ENCODE results near the gene KIT.

Gene KIT

DNA sequence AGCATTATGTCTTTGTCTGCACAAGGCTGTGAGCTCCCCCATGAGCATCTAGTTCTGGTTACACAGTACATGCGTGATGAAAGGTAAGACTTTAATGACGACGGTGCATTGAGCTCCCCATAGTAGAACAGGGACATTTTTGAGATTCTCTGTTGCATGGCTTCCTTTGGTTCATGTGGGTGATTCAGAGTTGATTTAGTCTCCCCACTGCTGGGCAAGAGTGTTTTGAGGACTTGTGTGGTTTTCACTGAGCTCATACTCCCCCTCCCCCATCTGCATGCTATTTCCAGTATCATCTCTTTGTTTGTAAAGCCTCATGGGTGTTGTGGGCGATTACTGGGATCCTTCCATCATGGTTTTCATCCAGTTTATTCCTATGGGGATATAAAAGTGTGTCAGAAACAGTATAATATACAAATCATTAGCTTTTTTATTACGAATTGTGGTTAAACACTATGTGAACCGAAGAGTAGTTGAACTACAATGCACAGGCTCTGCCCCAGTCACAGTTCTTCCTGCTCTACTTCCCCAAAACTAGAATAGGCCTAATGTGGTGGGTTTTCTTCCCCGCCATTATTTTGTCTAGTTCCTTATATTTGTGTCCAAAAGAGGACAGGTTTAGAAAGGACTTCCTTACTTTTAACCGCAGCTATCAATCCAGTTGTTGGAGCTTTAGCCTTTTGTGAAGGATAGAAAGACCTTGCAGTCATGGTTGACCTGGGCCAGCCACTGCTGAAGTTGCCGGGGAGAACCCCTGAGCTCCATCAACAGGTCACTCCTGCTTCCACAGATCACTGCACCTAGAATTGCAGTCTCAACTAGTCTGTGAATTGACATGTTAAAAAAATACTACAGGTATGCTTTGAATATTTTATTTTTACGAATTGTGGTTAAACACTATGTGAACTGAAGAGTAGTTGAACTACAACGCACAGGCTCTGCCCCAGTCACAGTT, 30.4 kb downstream of the KIT start:
- H3K27ac ChIP-seq: no peak overlapping the region
- no peak overlapping the region for H3K4me3 ChIP-seq

DNA sequence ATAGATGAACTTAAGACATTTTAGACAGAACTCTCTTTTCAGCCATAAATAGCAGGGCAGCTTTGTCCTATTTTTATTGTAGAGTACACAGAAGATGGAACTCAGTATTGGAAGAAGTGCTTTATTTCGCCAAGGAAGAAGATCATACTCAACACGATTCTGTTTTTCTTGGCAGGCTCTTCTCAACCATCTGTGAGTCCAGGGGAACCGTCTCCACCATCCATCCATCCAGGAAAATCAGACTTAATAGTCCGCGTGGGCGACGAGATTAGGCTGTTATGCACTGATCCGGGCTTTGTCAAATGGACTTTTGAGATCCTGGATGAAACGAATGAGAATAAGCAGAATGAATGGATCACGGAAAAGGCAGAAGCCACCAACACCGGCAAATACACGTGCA, 37.6 kb downstream of the KIT start:
- Histone ChIP-seq H3K4me3 (no peak overlapping the region), H3K27ac (no peak overlapping the region)

DNA sequence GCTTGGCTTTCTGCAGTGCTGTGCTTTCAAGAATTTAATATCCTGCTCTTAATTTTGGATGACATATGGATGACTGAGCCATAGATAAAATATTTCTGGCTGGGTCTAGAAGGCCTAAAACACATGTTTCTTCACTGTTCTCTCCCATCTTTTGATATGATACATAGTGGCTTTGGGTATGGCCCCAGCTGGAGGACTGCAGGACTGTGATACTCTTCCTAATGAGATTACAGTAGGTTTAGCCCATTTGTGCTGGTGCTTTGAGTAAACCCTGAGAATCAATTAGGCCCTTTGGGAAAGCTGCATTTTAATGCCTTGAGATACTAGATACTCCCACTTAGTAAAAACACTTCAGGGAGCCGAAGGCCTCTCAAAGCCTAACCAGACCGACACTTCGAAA, 38.0 kb downstream of the KIT start:
- H3K4me3 ChIP-seq: no peak overlapping the region
- no peak overlapping the region for H3K27ac ChIP-seq

DNA sequence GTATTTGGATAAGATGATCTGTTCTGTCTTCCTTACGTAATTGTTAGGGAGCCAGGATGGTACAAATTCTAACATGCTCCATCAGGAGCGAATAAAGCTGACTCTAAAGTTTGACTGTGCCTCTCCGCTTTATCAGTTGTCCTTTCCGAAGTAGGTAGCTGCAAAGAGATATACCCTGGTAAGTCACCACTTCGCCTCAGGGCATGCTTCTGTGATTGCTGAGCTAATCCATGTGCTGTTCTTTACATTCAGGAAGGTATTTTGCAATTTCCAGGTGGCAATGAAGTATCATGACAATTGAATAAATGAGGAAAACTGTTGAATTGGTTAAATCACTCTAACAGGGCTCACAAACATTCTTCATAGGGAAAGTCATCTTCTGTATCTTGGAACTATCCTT, 38.9 kb downstream of the KIT start:
- no peak overlapping the region for H3K4me3 ChIP-seq
- H3K27ac ChIP-seq: no peak overlapping the region

DNA sequence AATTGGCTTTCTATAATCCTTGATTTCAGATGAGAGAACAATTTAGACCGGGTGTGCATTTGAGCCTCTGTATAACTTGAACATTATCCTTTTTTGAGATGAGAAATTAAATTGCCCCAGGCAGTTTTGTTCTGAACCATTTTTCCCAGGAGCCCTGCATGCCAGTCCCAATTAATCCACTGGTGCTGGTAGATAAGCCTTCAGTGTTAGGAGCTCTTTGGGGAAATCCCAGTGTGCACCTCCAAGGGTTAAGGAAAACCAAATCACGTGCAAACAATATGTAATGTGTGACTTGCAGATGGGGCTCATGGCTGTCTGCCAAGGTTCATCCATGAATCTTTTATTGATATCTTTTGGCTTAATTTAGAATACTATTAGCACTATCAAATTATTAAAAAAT, 43.2 kb downstream of the KIT start:
- Histone ChIP-seq H3K4me3 (no peak overlapping the region), H3K27ac (no peak overlapping the region)

DNA sequence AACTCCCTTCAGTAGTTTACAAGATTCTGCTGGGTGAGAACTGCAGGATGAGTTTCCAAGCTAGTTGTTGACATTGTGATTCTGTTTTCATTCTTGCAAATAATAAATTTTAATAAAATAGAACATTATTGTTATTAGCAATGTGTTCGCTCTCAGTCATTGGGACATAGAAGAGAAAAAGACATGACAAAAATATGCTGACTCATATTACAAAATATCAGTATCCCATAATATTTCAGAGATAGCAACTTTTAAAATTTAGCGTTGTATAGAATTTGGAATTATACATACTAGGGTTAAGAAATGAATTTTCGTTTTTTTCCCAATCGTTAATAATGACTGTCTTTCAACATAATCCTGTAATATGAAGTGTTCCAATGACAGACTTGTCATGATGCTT, 45.4 kb downstream of the KIT start:
- H3K27ac ChIP-seq: no peak overlapping the region
- no peak overlapping the region for H3K4me3 ChIP-seq

DNA sequence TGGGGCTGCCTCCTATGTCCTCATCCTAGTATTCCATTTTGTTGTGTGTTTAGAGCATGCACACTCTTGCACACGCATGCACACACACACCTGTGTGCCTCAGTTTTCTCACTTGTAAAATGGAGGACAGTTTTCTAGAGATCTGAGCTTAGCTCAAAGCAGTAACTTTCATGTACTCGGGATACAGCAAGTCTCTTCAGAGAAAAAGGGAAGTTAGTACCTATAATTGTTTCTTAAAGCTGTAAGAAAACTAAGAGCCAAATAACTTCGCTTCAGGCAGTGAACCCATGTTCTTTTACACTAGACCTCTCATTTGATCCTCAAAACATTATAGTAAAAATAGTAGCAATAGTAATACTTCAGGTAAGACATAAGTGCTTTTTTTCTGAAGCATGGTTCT, 49.6 kb downstream of the KIT start:
- Histone ChIP-seq H3K27ac (no peak overlapping the region), H3K4me3 (no peak overlapping the region)

DNA sequence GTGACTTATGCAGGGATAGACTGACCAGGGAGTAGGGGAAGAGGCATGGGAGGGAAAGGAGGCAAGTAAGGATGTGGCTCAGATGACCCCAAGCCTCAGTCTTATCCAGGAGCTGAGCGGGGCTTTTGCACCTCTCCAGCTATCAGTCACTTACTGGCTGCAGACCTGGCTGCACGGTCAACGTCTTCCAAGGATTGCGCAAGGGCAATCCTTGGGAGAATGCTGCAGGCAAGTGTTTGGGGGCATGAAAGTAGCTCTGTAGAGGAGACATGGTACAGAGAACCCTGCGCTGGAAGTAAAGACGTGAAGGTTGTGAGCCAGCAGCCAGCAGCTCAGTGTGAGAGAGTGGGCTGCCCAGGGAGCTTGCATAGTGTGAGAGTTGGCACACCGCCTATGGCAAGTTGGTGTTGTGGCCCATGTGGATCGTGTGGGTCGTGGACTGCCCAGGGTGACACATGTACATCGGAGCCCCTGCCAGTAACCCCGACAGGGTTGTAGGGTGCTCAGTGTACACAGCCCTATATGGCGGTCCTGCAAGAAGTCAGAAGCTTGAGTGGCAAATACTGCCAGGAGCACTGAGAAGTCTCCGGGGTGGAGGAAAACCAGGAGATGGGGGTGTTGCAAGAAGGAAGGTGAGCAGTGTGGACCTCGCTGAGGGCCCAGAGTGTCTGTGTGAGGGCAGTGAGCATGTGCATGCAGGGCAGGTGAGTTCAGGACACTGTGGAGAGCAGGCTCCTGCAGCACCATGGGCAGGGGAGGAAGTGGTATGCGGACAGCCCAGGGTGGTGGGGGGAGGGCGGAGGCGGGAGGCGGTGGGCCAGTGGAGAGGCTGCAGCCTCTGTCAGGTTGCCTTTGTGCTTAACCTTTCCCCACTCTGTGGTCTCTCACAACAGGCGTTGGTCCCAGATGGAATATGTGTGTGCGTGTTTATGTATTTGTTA, 50.9 kb downstream of the KIT start:
- Histone ChIP-seq H3K4me3 (no peak overlapping the region), H3K27ac (peak overlapping the region in 1 of 21 experiments; percentile 31)

DNA sequence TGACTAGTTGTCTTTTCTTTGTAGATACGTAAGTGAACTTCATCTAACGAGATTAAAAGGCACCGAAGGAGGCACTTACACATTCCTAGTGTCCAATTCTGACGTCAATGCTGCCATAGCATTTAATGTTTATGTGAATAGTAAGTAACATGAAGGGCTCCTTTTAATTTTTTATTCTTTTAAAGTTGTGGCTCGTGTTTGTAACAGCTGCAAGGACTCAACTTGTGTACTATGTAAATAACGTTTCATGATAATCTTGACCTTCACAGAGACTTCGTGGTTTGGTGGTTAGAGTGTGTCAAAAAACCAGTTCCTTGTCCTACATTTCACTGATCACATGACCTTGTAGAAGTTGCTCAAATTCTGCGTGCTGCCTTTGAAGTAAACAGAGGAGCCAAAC, 51.6 kb downstream of the KIT start:
- no peak overlapping the region for H3K27ac ChIP-seq
- H3K4me3 ChIP-seq: no peak overlapping the region

DNA sequence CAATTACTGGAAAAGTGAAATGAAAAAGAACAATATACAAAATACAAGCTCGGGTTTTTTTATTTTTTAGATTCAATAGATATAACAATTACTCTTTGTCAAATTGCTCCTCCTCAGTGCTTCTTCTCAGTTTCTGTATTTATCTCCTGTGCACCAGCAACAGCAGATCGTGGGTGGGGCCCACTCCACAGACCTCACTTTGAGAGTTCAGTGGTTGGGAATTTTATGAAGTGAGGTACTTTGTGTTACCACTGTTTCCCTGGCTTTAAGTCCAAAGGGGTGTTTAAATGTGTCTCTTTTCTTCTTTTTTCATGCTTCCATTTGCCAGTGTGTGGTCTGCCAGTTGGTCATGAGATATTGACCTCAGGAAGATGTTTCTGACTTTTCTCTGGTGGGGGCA, 54.4 kb downstream of the KIT start:
- H3K27ac ChIP-seq: no peak overlapping the region
- H3K4me3 ChIP-seq: no peak overlapping the region

DNA sequence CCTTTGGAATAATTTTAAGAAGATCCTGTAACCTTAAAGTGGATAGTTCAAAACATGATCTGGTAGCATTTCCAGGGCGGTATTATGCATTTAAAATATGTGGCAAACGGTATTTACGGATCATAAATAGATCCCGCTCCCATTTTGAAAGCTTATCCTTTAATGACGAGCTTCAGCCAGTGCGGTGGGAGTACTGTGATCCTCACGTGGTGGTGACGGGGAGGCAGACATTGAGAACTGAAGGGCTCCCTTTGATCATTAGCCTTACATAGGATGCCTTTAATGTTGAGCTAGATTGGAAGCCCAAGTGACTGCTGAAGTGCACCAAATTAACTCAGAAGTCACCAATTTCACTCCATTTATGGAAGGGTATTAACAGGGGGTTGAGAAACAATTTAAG, 56.9 kb downstream of the KIT start:
- H3K27ac ChIP-seq: no peak overlapping the region
- no peak overlapping the region for H3K4me3 ChIP-seq

DNA sequence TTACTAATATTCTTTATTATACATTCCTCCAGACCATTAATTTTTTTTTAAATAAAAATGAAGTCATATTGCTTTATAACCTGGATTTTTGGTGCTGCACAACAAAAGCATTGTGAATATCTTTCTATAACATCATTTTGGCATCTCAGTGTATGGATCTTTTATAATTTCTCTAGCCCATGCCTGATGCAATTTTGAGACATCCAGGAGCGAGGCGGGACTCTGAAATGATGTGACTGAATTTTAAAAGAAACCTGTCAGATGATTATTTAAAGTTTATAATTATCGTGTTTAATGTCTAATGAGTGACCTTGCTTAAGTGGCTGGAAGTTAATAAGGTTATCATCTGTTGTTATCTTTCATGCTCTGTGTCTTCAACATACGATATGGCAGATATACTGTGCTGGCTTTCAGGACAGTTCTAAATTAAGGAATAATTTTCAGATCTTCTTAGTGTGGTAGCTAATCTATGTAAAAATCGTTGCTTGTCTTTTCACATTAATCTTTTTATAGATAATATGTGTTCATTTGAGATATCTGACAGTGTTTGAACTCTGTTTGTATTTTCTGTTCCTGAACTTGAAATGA, 58.8 kb downstream of the KIT start:
- H3K4me3 ChIP-seq: no peak overlapping the region

DNA sequence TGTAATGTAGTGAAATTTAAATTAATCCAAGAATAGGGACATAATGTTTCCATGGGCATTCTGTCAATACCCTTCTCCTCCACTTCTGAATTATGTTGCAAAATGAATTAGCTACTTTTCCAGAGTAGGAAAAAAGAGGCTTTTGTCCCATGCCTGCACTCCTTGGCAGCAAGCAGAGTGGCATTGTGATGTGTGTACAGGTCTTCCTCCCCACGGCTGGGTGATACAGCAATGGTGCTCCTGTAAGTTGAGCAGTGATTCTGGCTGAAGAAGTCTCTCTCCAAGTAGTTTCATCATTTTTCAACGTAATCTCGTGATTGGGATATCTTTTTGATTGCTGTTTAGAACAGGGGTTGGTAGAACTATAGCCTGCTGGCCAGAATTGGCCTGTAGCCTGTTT, 59.9 kb downstream of the KIT start:
- H3K4me3 ChIP-seq: no peak overlapping the region
- no peak overlapping the region for H3K27ac ChIP-seq

More for the DNA sequence above, 58.8 kb downstream of the KIT start:
- no peak overlapping the region for H3K27ac ChIP-seq

DNA sequence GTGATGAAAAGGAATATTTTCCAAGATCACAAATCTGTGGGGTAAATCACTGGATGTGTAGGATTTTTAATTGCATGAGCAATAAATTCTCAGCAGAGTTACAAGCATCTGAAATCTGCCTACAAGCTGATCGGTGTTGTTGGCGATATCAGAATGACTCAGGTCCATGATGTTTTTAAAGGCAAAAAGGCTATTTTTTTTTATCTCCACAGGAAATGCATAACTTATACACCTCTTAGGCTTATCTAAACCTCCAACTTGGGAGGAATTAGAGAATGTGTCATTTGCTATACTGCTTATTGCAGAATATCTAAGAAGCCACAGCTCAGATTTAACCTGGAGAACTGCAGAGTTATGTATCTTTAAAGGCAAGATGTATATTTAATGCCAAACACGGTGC, 61.6 kb downstream of the KIT start:
- Histone ChIP-seq H3K4me3 (no peak overlapping the region), H3K27ac (no peak overlapping the region)

DNA sequence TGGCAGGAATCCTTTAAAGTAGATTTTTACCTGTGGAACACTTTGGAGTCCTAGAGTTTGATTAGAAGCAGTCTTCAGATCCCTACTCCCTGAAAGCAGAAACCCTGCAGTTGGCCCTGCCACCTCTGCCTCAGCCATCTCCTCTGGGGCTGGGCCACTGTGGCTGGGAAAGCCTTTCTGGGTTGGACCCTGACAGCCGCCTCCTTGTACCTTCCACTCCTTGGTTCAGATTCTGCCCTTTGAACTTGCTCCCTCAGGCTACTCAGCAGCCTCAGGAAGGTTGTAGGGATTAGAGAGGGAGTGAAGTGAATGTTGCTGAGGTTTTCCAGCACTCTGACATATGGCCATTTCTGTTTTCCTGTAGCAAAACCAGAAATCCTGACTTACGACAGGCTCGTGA, 65.5 kb downstream of the KIT start:
- Histone ChIP-seq H3K27ac (no peak overlapping the region), H3K4me3 (no peak overlapping the region)

DNA sequence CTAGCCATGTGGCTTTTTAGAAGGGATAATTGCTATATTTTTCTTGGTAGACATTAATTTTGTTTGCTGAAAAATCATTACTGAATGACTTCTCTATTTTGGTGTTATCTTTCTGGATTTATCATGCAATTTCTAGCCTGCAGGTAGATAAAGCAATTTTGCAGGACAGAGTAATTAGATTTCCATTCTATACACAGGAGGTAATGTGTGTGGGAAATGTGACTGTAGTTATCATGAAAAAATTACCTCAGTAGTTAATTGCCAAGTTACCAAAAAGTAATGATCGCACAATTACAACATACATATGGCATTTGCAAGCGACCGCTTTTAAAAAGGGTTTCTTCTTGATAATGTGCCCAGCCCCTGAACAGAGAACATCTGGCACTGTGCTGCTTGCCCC, 66.1 kb downstream of the KIT start:
- H3K4me3 ChIP-seq: no peak overlapping the region
- no peak overlapping the region for H3K27ac ChIP-seq

DNA sequence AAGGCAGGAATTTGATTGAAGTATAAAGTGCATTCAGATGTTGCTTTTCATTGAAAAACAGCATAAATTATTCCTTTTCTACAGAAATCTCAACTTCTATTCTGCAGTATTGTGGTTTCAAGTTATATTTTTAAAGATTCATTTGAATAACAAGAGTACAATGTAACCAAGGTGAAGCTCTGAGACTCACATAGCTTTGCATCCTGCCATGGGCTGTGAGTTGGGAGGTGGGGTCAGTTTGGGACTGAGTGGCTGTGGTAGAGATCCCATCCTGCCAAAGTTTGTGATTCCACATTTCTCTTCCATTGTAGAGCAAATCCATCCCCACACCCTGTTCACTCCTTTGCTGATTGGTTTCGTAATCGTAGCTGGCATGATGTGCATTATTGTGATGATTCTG, 69.2 kb downstream of the KIT start:
- Histone ChIP-seq H3K27ac (no peak overlapping the region), H3K4me3 (no peak overlapping the region)

DNA sequence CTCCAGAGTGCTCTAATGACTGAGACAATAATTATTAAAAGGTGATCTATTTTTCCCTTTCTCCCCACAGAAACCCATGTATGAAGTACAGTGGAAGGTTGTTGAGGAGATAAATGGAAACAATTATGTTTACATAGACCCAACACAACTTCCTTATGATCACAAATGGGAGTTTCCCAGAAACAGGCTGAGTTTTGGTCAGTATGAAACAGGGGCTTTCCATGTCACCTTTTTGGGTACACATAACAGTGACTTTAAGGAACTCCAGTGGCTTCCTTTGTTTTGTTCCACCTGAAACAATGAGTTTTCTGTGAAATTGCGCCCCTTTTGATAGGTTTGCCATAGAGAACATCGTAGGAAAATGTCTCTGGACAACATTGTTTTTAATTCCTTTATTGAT, 69.6 kb downstream of the KIT start:
- Histone ChIP-seq H3K4me3 (no peak overlapping the region), H3K27ac (no peak overlapping the region)

DNA sequence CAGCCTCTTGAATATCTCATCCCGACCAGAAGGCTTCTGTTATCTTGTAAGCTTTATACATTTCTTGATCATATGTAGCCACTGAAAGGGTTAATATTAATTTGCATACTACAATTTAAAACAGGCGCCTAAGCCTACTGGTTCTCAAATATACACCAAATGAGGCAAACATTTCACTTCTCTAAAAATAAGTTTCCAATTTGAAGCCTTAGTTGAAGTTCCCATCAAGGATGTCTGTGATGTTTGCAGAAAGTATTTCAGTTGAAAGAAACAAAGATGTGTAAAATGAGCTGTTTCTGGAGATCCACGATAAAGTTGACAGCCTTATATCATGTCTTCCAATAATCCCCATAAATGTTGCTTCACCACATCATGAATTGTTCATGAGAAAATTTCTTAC, 70.6 kb downstream of the KIT start:
- H3K4me3 ChIP-seq: no peak overlapping the region
- H3K27ac ChIP-seq: no peak overlapping the region

DNA sequence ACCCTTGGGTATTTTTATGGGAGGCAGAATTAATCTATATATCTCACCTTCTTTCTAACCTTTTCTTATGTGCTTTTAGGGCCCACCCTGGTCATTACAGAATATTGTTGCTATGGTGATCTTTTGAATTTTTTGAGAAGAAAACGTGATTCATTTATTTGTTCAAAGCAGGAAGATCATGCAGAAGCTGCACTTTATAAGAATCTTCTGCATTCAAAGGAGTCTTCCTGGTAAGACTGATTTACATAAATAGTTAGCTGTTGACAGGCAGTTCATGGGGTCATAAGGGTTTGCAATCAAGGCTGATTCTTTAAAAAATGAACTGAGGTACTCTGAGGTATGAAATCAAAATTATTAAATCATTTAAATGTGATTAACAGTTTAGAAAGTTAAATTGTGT, 71.5 kb downstream of the KIT start:
- Histone ChIP-seq H3K27ac (no peak overlapping the region), H3K4me3 (no peak overlapping the region)

DNA sequence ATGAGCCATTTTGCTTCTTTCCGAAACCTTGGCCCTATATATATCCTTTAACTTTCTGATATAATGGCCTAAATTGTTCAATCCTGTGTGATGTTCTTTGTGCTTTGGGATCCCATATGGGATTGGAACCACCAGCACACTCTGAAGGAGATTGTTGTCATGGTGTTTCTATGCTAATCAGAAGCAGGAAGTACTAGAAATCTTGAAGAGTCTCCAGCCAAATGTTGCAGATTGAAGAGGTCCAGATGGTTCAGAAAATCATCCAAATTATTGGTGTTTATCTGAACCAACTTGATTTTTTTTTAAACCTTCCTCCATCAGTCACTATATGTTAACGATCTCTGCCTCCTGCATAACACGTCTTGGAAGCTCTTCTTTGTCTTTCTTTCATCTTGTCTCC, 72.8 kb downstream of the KIT start:
- Histone ChIP-seq H3K4me3 (no peak overlapping the region), H3K27ac (no peak overlapping the region)

All from skin epidermis (tissue), 12 donors.